DMS 273 treated with DMSO at 0.1 percent for 48 hours (cell line): ENCODE data around the gene ODF2L.

Experiments used
- DNase-seq: peaks from one replicate; lab custom pipeline; 2025; lab: John Stamatoyannopoulos, UW

ODF2L gene

GRCh38 chr1:86318436-86318835 is 77.7 kb downstream of the ODF2L start:
- no peak for DNase-seq

GRCh38 chr1:86317926-86318325 is 78.2 kb downstream of the ODF2L start:
- DNase-seq: no peak

GRCh38 chr1:86305731-86306130 is 90.4 kb downstream of the ODF2L start:
- no peak for DNase-seq

- no peak for DNase-seq
These were observed 93.0 kb downstream of the ODF2L start for GRCh38 chr1:86303041-86303690.
